NCI-H774 (cell line): Measurements from ENCODE around the gene ASIC2.

Source experiments
- DNase-seq: peaks from one replicate; lab custom pipeline; 2025; lab: John Stamatoyannopoulos, UW

The ASIC2 gene

GRCh38 chr17:33057564-33057963 lies 235.5 kb downstream of the ASIC2 start:
- no peak for DNase-seq

- no peak for DNase-seq
Measured at GRCh38 chr17:33056399-33057146, 236.5 kb downstream of the ASIC2 start.

- no peak for DNase-seq
Measured at GRCh38 chr17:33055746-33056145, 237.3 kb downstream of the ASIC2 start.

GRCh38 chr17:33055171-33055611 lies 237.9 kb downstream of the ASIC2 start:
- no peak for DNase-seq

GRCh38 chr17:33054412-33054811 lies 238.7 kb downstream of the ASIC2 start:
- no peak for DNase-seq

GRCh38 chr17:33053676-33054075 lies 239.4 kb downstream of the ASIC2 start:
- DNase-seq: no peak

GRCh38 chr17:33052856-33053255 lies 240.2 kb downstream of the ASIC2 start:
- no peak for DNase-seq

- DNase-seq: no peak
Measured at GRCh38 chr17:33050611-33051140, 242.4 kb downstream of the ASIC2 start.

GRCh38 chr17:33049781-33050414 lies 243.2 kb downstream of the ASIC2 start:
- DNase-seq: no peak

- DNase-seq: no peak
Measured at GRCh38 chr17:33046361-33047255, 246.5 kb downstream of the ASIC2 start.

- DNase-seq: no peak
Measured at GRCh38 chr17:33045216-33045615, 247.9 kb downstream of the ASIC2 start.

GRCh38 chr17:33044771-33045170 lies 248.3 kb downstream of the ASIC2 start:
- no peak for DNase-seq

- no peak for DNase-seq
Measured at GRCh38 chr17:33040461-33040860, 252.6 kb downstream of the ASIC2 start.

GRCh38 chr17:33039874-33040273 lies 253.2 kb downstream of the ASIC2 start:
- no peak for DNase-seq

GRCh38 chr17:33038740-33039139 lies 254.4 kb downstream of the ASIC2 start:
- peak; percentile 43 for DNase-seq

- no peak for DNase-seq
Measured at GRCh38 chr17:33033176-33033575, 259.9 kb downstream of the ASIC2 start.

- no peak for DNase-seq
Measured at GRCh38 chr17:33028778-33029177, 264.3 kb downstream of the ASIC2 start.

- no peak for DNase-seq
Measured at GRCh38 chr17:33028061-33028460, 265.0 kb downstream of the ASIC2 start.

- no peak for DNase-seq
Measured at GRCh38 chr17:33024688-33025486, 268.2 kb downstream of the ASIC2 start.

GRCh38 chr17:33023790-33024189 lies 269.3 kb downstream of the ASIC2 start:
- no peak for DNase-seq

GRCh38 chr17:33021731-33022408 lies 271.2 kb downstream of the ASIC2 start:
- DNase-seq: no peak
